ENCODE data around the gene ANO8. TPM values are rescaled to one million over a fixed set of nuclear protein-coding genes. Genes with fewer than 3 reads are reported as not detected.
A peak's percentile ranks its signal among the peaks of the same experiment; 100 is the strongest.

The ANO8 gene
- total and polyA plus RNA-seq, 2 donors (not counting 1 experiment from before 2014, with no cell fraction given): 3.0 to 5.2 TPM

- peak overlapping the region in 1 of 5 experiments; percentile 15 for H3K4me3 ChIP-seq (ENCODE audit: control extremely low read depth in 1 of 5, extremely low read depth in 1 of 5, insufficient read depth in 1 of 5, low read depth in 2 of 5, low read length in 4 of 5)
- Mint-ChIP-seq H3K27me3 (no peaks in the 10 kb centered on the region), H3K9me3 (ENCODE audit: insufficient read depth) (no peaks in the 10 kb centered on the region), H3K4me3 (no peak overlapping the region), H3K27ac (no peak overlapping the region), H3K4me1 (peaks cover 3% of the 10 kb centered on the region)
- 19% methylated on average over 48 of the region's 56 CpGs for WGBS (ENCODE audit: insufficient coverage)
- H2AFZ ChIP-seq (ENCODE audit: insufficient read depth, low read depth, low read length, poor library complexity, severe bottlenecking): no peak overlapping the region
- H3K36me3 ChIP-seq (replicated peaks in 1 of 2; ENCODE audit: control extremely low read depth in 1 of 2, control insufficient read depth in 1 of 2, extremely low read depth in 1 of 2, insufficient read depth in 2 of 2, low read length in 1 of 2): peaks cover 0 to 12% of the 10 kb centered on the region in 2 experiments
- H3K4me2 ChIP-seq (replicated peaks; ENCODE audit: low read depth, low read length, poor library complexity, severe bottlenecking): peak overlapping the region; percentile 61
- no peak overlapping the region for H3K9ac ChIP-seq (ENCODE audit: low read length)
- no peak for ATAC-seq (ENCODE audit: low read depth)
- H3K27me3 ChIP-seq (replicated peaks in 1 of 4; ENCODE audit: control extremely low read depth in 1 of 4, control insufficient read depth in 3 of 4, insufficient read depth in 4 of 4, low read length in 3 of 4): no peaks in the 10 kb centered on the region
- intact Hi-C loops (cut with micrococcal nuclease): no loop called here
- TF ChIP-seq CTCF (IDR thresholded peaks at IDR 0.05) (no peak), EZH2 (IDR thresholded peaks at IDR 0.05; ENCODE audit: borderline replicate concordance, insufficient read depth, low read depth, low read length, poor library complexity, severe bottlenecking) (no peak)
- H3K27ac ChIP-seq (ENCODE audit: low read length in 2 of 2): no peak overlapping the region
- peaks cover 0 to 6% of the 10 kb centered on the region in 2 donors for H3K4me1 ChIP-seq (ENCODE audit: control insufficient read depth in 2 of 2, insufficient read depth in 2 of 2, low read length in 2 of 2)
- no peaks in the 10 kb centered on the region for H3K79me2 ChIP-seq (ENCODE audit: control insufficient read depth, insufficient read depth, low read length)
- POLR2A ChIA-PET: no interaction called here
- DNase-seq: no peak
- H4K20me1 ChIP-seq (ENCODE audit: control insufficient read depth, insufficient read depth, low read length, poor library complexity, severe bottlenecking): peaks cover 25% of the 10 kb centered on the region
- H3K9me3 ChIP-seq (ENCODE audit: control extremely low read depth in 1 of 3, control insufficient read depth in 2 of 3, insufficient read depth in 1 of 3, low read length in 2 of 3): no peaks in the 10 kb centered on the region
- CTCF ChIA-PET: interaction anchor here (0.9 kb wide), 1 partner anchor 11 kb away, joined by 3 read pairs; no protein-coding TSS in a partner anchor
Observed at GRCh38 chr19:17323300-17323963, 11.2 kb downstream of the ANO8 start.

- H3K79me2 ChIP-seq (ENCODE audit: control insufficient read depth, insufficient read depth, low read length): no peaks in the 10 kb centered on the region
- DNase-seq: no peak
- H3K27ac ChIP-seq (ENCODE audit: low read length in 2 of 2): no peak overlapping the region
- no peak overlapping the region for H2AFZ ChIP-seq (ENCODE audit: insufficient read depth, low read depth, low read length, poor library complexity, severe bottlenecking)
- H3K4me3 Mint-ChIP-seq: no peak overlapping the region
- peaks cover 0 to 3% of the 10 kb centered on the region in 2 donors for H3K4me1 ChIP-seq (ENCODE audit: control insufficient read depth in 2 of 2, insufficient read depth in 2 of 2, low read length in 2 of 2)
- WGBS (ENCODE audit: insufficient coverage): 93% methylated on average over 6 of the region's 10 CpGs
- H3K27me3 Mint-ChIP-seq: no peaks in the 10 kb centered on the region
- no peaks in the 10 kb centered on the region for H3K27me3 ChIP-seq (replicated peaks in 1 of 4; ENCODE audit: control extremely low read depth in 1 of 4, control insufficient read depth in 3 of 4, insufficient read depth in 4 of 4, low read length in 3 of 4)
- intact Hi-C loops (cut with micrococcal nuclease): no loop called here
- H3K9me3 ChIP-seq (ENCODE audit: control extremely low read depth in 1 of 3, control insufficient read depth in 2 of 3, insufficient read depth in 1 of 3, low read length in 2 of 3): no peaks in the 10 kb centered on the region
- peaks cover 25% of the 10 kb centered on the region for H4K20me1 ChIP-seq (ENCODE audit: control insufficient read depth, insufficient read depth, low read length, poor library complexity, severe bottlenecking)
- ATAC-seq (ENCODE audit: low read depth): no peak
- H3K27ac Mint-ChIP-seq: no peak overlapping the region
- H3K9ac ChIP-seq (ENCODE audit: low read length): no peak overlapping the region
- no peak overlapping the region for H3K4me3 ChIP-seq (ENCODE audit: control extremely low read depth in 1 of 5, extremely low read depth in 1 of 5, insufficient read depth in 1 of 5, low read depth in 2 of 5, low read length in 4 of 5)
- H3K36me3 ChIP-seq (replicated peaks in 1 of 2; ENCODE audit: control extremely low read depth in 1 of 2, control insufficient read depth in 1 of 2, extremely low read depth in 1 of 2, insufficient read depth in 2 of 2, low read length in 1 of 2): peaks cover 0 to 12% of the 10 kb centered on the region in 2 experiments
- TF ChIP-seq EZH2 (IDR thresholded peaks at IDR 0.05; ENCODE audit: borderline replicate concordance, insufficient read depth, low read depth, low read length, poor library complexity, severe bottlenecking): no peak
- no peak for TF ChIP-seq CTCF (IDR thresholded peaks at IDR 0.05)
- ChIA-PET POLR2A (no interaction called here), CTCF (no interaction called here)
- H3K4me2 ChIP-seq (replicated peaks; ENCODE audit: low read depth, low read length, poor library complexity, severe bottlenecking): peak overlapping the region; percentile 61
- no peaks in the 10 kb centered on the region for H3K9me3 Mint-ChIP-seq (ENCODE audit: insufficient read depth)
- H3K4me1 Mint-ChIP-seq: peaks cover 1% of the 10 kb centered on the region
Observed at GRCh38 chr19:17322854-17323253, 11.8 kb downstream of the ANO8 start.

Measured in B cell (primary cell).